GM21717 (cell line): ENCODE data around the gene ADH1C.

Source experiments
- ATAC-seq: cut with Tn5 transposase; IDR thresholded peaks from one replicate; pipeline ENCODE4 v1.9.1; 2021; ENCODE audit warnings: mild to moderate bottlenecking, moderate library complexity; ENCODE audit not compliant: unreplicated experiment

The ADH1C gene

DNA sequence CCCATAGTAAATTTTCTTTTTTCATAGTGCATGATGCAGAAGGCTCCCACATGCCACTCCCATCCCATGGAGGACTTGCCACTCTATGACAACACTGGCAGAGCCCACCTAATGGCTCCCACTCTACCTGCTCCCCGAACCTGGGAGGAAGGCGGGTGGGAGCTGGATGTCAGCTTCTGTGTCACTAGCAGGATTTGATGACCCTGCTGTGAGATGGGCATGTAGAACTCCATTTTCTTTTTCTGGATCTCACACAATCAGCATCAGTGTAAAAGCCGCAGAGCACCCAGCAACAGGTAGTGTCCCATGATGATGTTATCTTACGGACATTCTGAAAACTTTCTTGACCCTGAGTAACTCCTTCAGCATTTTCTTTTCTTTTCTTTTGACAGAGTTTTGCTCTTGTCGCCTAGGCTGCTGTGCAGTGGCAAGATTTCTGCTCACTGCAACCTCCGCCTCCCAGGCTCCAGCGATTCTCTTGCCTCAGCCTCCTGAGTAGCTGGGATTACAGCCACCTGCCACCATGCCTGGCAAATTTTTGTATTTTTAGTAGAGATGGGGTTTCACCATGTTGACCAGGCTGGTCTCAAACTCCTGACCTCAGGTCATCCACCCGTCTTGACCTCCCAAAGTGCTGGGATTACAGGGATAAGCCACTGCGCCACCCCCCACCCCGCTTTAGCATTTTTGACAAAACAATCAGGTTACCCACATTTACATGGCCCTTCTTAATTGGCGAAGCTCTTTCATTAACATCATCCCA is 46.7 kb downstream of the ADH1C start:
- no peak for ATAC-seq

- ATAC-seq: no peak
Observed at GRCh38 chr4:99301376-99302164, 51.0 kb downstream of the ADH1C start.

DNA sequence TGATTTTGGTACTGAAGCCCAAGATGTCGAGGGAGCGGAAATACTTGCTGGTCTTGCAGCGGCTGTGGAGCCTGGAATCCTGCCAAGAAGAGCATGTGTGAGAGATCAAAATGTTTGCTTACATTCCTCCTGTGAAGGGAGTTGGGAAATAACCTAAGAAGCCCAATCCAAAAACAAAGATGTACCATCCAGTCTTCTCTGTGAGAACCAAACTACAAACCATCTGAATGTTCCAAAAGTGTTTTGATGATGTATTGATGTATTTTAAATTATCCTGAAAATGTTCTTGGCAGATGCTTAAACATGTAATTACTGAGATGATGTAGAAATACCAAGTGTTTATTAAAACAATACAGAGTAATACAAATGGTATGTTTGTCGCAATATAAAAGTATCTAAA is 51.6 kb downstream of the ADH1C start:
- ATAC-seq: no peak

DNA sequence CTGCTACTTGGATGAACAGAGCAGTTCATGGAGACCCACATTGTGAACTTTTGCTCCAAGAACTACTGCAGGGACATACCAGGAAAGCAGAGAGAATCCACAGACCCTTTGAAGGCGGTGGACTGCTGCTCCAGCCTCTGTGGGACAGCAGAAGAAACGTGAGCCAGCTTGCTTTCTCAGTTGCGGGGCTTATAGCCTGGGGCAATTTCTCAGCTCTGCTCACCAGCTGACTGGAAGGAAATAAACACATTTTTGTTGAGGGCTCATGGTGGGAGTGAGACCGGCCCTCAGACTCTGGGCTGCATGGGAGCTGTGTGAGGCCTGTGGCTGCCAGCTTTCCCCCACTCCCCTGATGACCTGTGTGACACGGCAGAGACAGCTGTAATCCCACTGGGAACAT is 59.2 kb downstream of the ADH1C start:
- ATAC-seq: no peak

DNA sequence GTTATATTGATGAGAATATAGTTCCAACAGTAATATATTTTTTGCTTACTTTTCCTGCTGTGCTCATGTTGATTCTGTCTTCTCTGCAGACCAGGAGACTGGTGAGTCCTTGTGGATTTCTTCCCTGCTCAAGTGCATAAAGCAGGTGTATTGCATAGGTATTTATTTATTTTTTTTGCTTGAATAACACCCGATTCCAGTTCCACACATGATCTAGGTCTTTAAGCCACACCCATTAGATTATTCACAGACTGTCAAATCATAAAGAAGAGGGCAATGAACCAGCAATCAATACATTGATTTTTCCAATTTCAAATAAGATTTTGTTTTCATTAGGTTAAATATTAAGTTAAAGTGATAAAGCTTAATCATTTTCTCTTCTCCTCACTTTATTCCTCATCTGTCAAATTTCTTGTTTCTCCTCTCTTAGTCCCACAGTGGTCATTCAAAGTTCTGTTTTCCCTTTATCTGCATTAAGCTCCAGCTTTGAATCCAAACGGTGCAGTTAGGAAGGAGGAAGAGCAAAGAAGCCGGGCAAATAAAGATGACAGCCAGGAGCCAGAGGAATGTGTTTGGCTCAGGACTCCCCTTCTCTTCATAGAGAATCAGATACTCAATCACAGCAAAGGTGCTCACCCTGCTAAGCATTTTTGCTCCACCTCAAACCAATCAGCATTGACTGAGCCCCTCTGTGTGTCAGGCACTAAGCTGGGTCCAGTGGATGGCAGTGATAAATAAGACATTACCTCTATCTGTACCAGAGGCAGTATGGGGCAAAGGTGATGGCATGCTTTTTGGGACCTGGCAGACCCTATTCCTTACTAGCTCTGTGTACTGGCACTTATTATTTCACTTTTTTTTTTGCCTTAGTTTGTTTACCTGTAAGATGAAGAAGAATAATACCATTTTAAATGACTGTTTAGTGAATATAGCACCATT is 61.4 kb downstream of the ADH1C start, which contains the start of gene ADH1A:
TSS of gene ADH1A (minus strand) at position 138 of the 939 bp plus-strand sequence. CDS start at position 67, 71 bp downstream.
- no peak for ATAC-seq
